ENCODE data around the gene RUBCN.
"Not testable (repeated sequence)": the region's sequence is repeated elsewhere in the genome, so short reads cannot be mapped to it uniquely, and the experiment has no call there.

The RUBCN gene

GRCh38 chr3:197656960-197657359, 79.7 kb downstream of the RUBCN start:
- DNase-seq, result not testable (repeated sequence)

- not testable (repeated sequence) for DNase-seq
Observed at GRCh38 chr3:197656129-197656528, 80.6 kb downstream of the RUBCN start.

GRCh38 chr3:197654998-197655330, 81.7 kb downstream of the RUBCN start:
- not testable (repeated sequence) for DNase-seq

- DNase-seq, result not testable (repeated sequence)
Observed at GRCh38 chr3:197654090-197654997, 82.4 kb downstream of the RUBCN start.

- DNase-seq, result not testable (repeated sequence)
Observed at GRCh38 chr3:197652860-197653259, 83.8 kb downstream of the RUBCN start.

GRCh38 chr3:197647649-197648048, 89.1 kb downstream of the RUBCN start:
- DNase-seq, result not testable (repeated sequence)

GRCh38 chr3:197647191-197647590, 89.5 kb downstream of the RUBCN start:
- DNase-seq, result not testable (repeated sequence)

GRCh38 chr3:197646294-197646693, 90.4 kb downstream of the RUBCN start:
- not testable (repeated sequence) for DNase-seq

- DNase-seq, result not testable (repeated sequence)
Observed at GRCh38 chr3:197637556-197637955, 99.1 kb downstream of the RUBCN start.

- not testable (repeated sequence) for DNase-seq
Observed at GRCh38 chr3:197631989-197632388, 104.7 kb downstream of the RUBCN start.

- DNase-seq, result not testable (repeated sequence)
Observed at GRCh38 chr3:197630766-197631165, 105.9 kb downstream of the RUBCN start.

- DNase-seq, result not testable (repeated sequence)
Observed at GRCh38 chr3:197629286-197629685, 107.4 kb downstream of the RUBCN start.

- DNase-seq, result not testable (repeated sequence)
Observed at GRCh38 chr3:197627772-197628523, 108.8 kb downstream of the RUBCN start.

GRCh38 chr3:197627158-197627771, 109.4 kb downstream of the RUBCN start:
- DNase-seq, result not testable (repeated sequence)

GRCh38 chr3:197626404-197627157, 110.1 kb downstream of the RUBCN start:
- DNase-seq, result not testable (repeated sequence)

- DNase-seq, result not testable (repeated sequence)
Observed at GRCh38 chr3:197621478-197621877, 115.2 kb downstream of the RUBCN start.

All from midbrain (tissue), 1 donor.